GM18873 (cell line): ENCODE results near the gene HOXA10.

Source experiments
- ATAC-seq: cut with Tn5 transposase; IDR thresholded peaks from one replicate; pipeline ENCODE4 v1.9.1; 2021; ENCODE audit warnings: mild to moderate bottlenecking, moderate library complexity, moderate number of reproducible peaks; ENCODE audit not compliant: unreplicated experiment, low FRiP score

The HOXA10 gene

GRCh38 chr7:27173956-27174873 is at the start of gene HOXA10:
Gene HOXA10 (minus strand): TSS chr7:27174320. CDS start chr7:27174306, 14 bp downstream.
- ATAC-seq, result no peak

DNA sequence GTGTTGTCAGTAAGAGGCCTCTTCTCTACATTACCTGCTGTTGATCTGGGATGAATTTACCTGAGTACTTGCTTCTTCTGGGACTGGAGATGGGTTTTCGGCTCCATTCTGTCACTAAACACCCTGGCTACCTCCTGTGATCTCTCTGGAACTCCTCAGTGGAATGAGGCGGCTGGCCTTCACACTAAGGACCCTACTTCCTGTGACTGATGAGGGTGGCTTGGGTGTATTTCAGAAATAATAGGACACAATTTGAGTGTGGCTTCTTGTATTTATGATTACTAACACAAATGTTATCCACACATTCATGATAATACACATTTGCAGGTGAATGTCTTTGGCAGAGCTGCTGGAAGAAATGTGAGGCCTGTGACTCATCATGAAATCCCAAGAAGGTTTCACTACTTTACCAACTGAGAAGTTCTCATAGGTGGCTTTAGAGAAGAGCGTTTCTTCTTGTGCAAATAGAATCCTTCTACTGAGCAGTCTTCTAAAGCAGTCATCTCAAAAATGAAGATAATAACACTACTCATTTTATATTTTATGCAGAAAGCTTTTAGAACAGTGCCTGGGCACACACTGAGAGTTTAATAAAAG is 47.2 kb upstream of the HOXA10 start:
- ATAC-seq, result no peak

GRCh38 chr7:27220440-27220955 is 46.4 kb upstream of the HOXA10 start:
- no peak for ATAC-seq

- no peak for ATAC-seq
Observed at GRCh38 chr7:27219821-27220220, 45.7 kb upstream of the HOXA10 start.

DNA sequence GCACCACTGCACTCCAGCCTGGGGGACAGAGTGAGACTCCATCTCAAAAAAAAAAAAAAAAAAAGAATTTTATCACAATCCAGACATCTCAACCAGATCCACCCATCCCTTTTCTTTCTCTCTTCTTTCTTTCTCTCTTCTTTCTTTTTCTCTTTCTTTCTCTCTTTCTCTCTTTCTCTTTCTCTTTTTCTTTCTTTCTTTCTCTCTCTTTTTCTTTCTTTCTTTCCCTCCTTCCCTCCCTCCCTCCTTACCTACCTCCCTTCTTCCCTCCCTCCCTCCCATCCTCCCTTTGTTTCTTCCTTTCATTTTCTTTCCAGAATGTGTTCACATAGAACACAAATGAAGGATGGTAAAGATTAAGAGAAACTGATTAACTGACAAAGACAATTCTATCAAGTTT is 43.8 kb upstream of the HOXA10 start:
- no peak for ATAC-seq

DNA sequence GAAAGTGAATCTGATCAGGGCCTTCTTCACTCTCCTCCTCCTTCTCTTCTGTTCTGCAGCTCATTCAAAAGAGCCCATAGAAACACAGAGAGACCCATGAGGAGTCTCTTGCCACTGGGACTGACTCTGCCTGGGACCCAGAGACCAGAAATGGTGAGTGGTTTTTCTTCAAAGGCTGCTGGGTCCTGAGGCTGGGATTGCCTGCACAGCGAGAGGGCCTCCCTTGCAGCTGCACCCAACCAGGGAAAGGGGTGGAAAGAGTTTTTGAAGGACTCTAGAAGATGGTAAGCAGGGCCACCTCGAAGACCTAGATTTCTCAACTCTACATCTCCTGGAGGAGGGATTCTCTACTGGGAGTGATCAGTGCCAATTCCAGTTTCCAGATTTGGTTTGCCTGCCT is 41.2 kb upstream of the HOXA10 start:
- no peak for ATAC-seq

DNA sequence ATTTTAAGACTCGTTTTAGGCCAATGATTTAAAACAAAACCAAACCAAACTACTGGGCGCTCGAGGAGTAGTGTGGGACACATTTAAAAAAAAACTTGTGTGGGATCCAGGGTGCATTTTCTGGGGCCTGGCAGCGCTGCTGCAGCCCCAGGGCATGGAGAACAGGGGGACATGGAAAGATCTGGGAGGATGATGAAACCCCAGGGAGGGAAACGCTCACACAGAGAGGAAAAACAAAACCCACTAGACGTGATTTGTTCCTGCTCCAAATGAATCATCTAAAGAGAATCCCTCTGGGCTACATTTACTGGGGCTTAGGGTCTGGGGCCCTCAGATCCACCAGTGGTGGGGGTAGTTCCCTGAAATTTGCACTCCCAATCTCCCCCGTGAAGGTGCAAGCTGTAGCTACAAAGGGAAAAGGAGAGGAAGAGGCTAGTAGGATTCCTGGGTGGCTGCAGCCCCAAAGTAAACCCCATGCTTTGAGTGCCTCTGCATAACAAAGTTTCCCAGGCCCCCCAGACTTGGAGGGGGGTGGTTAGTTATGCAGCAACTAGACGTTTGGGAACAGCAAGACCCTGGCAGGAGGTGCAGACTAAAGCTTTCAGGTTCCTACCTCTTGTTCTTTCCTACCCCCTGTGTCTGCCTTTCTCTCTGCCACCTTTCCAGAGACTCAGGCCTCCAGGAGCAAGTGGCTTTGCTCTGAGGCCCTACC is 40.3 kb upstream of the HOXA10 start:
- ATAC-seq, result no peak

GRCh38 chr7:27213433-27214238 is 39.5 kb upstream of the HOXA10 start:
- ATAC-seq, result no peak

GRCh38 chr7:27212497-27213432 is 38.6 kb upstream of the HOXA10 start:
- ATAC-seq, result no peak

DNA sequence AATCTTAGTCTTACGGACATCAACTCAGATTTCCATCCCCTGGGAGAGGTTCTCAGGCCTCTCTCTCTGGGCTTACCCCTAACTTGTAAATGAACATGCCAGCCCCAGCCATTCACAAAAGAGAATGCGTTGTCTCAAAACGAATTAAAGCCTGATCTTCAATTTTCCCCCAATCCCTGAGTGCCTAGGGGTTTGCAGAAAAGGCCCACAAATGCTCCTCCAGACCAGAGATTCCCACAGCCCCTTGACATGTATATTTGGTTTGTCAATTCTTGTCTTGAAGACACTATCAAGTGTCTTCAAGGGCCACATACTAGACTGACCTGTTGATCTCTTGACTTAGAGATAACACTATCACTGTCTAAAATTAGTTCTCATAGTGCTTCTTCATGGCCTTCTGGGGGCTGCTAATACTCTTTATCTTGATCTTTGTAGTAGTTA is 37.7 kb upstream of the HOXA10 start:
- ATAC-seq, result no peak

GRCh38 chr7:27211084-27211446 is 36.9 kb upstream of the HOXA10 start:
- no peak for ATAC-seq

- ATAC-seq, result no peak
Observed at GRCh38 chr7:27210441-27211083, 36.4 kb upstream of the HOXA10 start.

DNA sequence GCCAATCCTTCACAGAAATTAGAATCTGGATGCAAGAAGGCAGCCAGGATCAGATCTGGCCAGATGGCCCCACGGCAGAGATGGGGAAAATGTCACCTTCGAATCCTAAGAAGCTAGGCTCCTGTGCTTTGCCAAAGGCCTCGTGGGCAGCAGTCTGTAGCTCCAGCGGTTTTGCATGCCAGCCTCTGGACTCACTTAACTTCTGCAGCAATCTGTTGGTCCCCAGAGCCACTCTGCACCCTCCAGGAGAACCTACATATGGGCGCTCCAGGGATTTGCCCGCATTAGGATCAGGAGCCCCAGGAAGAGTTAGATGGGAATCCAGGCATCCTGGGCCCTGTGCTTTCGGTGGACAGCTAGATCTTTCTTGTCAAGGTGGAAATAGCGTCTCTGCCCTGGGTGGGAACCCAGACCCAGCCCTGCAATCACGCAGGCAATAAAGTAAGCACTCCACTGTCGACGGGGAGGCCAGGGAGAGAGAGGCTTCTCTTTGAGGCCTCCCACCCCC is 35.9 kb upstream of the HOXA10 start:
- ATAC-seq, result no peak

GRCh38 chr7:27208998-27209397 is 34.9 kb upstream of the HOXA10 start:
- ATAC-seq, result no peak

GRCh38 chr7:27207348-27207985 is 33.3 kb upstream of the HOXA10 start:
- ATAC-seq, result no peak

- no peak for ATAC-seq
Observed at GRCh38 chr7:27205325-27206280, 31.5 kb upstream of the HOXA10 start.

GRCh38 chr7:27204851-27205322 is 30.8 kb upstream of the HOXA10 start:
- no peak for ATAC-seq
